Measurements from ENCODE around the gene CAV1. TPM values are rescaled to one million over a fixed set of nuclear protein-coding genes. Genes with fewer than 3 reads are reported as not detected.
A peak's percentile ranks its signal among the peaks of the same experiment; 100 is the strongest.
"Not testable (repeated sequence)": the region's sequence is repeated elsewhere in the genome, so short reads cannot be mapped to it uniquely, and the experiment has no call there.

The CAV1 gene
- total RNA-seq, 4 donors from 2014 or later, result 183 to 351 (median 300) TPM

DNA sequence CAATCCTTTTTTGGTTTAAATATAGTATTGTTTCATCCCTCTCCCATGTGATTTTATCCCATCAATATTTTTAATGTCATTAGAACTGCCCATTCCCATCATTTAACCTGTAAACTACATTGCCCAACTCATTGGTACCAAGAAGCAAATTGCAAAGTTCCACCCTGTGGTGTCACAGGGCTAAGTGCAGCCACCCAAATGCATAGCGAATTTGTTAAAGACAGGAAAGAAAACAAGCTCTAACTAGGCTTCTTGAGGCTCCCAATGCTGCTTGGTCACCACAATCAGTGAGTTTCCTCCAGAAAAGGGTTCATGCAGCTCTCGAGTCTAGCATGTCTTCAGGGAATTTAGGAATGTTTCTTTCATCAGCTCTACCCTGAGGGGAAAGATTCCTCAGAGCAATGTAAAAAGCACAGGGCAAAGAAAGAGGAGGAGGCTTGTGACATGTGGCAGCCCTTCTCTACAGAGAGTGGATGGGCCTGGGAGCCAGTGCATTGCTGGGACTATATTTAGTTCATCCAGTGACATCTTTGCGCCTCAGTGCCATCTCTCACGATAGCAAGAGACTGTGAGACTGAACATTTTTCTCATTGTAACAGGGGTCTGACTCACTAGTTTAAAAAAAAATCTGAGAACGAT lies 58.1 kb downstream of the CAV1 start:
- intact Hi-C loops (cut with DNase I; ENCODE audit: low total_unique reads), result loop anchor here (10.0 kb wide), 1 partner anchor 58 kb away; the partner anchor contains the start of gene CAV1
- H3K36me3 ChIP-seq, result no peaks in the 10 kb centered on the region
- H3K27me3 ChIP-seq, result no peaks in the 10 kb centered on the region
- peak; percentile 21 to 48 for DNase-seq
- no peaks in the 10 kb centered on the region for H3K9me3 ChIP-seq
- no peaks in the 10 kb centered on the region for H3K4me1 ChIP-seq
- TF ChIP-seq POLR2A (IDR thresholded peaks at IDR 0.05), result no peak
- TF ChIP-seq, protein P1, sequence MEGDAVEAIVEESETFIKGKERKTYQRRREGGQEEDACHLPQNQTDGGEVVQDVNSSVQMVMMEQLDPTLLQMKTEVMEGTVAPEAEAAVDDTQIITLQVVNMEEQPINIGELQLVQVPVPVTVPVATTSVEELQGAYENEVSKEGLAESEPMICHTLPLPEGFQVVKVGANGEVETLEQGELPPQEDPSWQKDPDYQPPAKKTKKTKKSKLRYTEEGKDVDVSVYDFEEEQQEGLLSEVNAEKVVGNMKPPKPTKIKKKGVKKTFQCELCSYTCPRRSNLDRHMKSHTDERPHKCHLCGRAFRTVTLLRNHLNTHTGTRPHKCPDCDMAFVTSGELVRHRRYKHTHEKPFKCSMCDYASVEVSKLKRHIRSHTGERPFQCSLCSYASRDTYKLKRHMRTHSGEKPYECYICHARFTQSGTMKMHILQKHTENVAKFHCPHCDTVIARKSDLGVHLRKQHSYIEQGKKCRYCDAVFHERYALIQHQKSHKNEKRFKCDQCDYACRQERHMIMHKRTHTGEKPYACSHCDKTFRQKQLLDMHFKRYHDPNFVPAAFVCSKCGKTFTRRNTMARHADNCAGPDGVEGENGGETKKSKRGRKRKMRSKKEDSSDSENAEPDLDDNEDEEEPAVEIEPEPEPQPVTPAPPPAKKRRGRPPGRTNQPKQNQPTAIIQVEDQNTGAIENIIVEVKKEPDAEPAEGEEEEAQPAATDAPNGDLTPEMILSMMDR (IDR thresholded peaks at IDR 0.05), result no peak
- H3K4me3 ChIP-seq, result no peak overlapping the region
- H3K27ac ChIP-seq, result peak overlapping the region; percentile 52 to 59

DNA sequence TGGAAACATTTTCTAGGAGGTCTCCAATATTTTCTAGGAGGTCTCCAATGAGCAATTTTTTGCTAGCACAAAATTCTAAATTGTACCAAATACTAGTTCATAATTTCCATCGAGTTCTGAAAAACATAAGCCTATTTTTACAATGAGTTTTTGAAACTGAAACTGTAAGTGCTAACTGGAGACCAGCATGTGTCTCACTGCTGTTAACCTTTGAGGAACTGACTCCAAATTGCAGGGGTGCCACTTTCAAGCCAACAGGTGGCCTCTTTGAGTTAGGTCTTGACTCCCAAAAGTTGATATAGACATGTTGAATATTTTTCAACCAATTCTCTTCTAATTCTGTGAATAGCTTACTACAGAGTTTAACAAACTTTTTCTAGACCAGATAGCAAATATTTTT lies 58.8 kb downstream of the CAV1 start:
- H3K9me3 ChIP-seq, result no peaks in the 10 kb centered on the region
- no peak for TF ChIP-seq POLR2A (IDR thresholded peaks at IDR 0.05)
- TF ChIP-seq, protein P1 (IDR thresholded peaks at IDR 0.05), result no peak
- no peak for DNase-seq
- no peaks in the 10 kb centered on the region for H3K4me1 ChIP-seq
- no peaks in the 10 kb centered on the region for H3K36me3 ChIP-seq
- H3K27me3 ChIP-seq, result no peaks in the 10 kb centered on the region
- peak overlapping the region; percentile 52 to 59 for H3K27ac ChIP-seq
- no peak overlapping the region for H3K4me3 ChIP-seq
- intact Hi-C loops (cut with DNase I; ENCODE audit: low total_unique reads), result loop anchor here (10.0 kb wide), 1 partner anchor 59 kb away; the partner anchor contains the start of gene CAV1

DNA sequence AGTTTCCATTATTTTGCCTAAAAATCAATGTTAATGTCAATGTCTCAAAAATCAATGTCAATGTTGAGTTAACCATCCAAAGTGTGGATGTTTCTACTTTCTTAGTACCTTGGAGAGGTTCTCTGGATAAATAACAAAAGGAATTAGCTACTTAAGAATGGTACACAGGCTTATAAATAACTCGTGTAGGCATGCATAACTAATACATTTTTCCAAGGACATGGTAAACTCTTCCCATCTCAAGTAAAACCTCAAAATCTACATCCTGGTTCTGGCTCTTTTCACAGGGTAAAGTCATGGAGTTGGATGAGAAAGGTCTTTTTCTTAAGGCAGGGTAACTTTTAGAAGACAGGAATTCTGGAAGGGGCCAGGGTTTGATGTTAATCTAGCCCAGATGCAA lies 59.9 kb downstream of the CAV1 start:
- H3K27ac ChIP-seq, result peak overlapping the region in 1 of 2 donors; percentile 52
- H3K4me1 ChIP-seq, result no peaks in the 10 kb centered on the region
- no peak for DNase-seq
- H3K9me3 ChIP-seq, result no peaks in the 10 kb centered on the region
- TF ChIP-seq POLR2A (IDR thresholded peaks at IDR 0.05), result no peak
- TF ChIP-seq, protein P1 (IDR thresholded peaks at IDR 0.05), result no peak
- no peaks in the 10 kb centered on the region for H3K27me3 ChIP-seq
- H3K4me3 ChIP-seq, result no peak overlapping the region
- intact Hi-C loops (cut with DNase I; ENCODE audit: low total_unique reads), result loop anchor here (5.0 to 10.0 kb wide), 2 partner anchors 60 to 327 kb away; partner anchors contain the start of gene CAV1
- no peaks in the 10 kb centered on the region for H3K36me3 ChIP-seq

DNA sequence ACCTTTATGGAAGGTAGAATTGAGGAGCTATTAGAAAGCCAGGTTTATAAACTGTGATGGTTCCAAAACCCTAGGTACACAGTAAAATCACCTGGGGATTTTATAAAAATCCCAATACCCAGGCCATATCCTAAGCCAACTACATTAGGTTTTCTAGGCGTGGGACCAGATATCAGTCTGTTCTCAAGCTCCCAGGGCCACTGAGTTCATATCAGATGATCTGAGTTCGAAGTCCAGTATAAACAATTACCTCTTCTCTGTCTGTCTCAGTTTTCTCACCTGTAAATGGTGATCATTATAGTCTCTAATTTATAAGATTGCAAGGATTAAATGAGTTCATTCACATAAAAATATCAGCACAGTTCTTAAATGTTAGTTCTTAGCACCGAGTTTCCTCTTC lies 60.6 kb downstream of the CAV1 start:
- no peaks in the 10 kb centered on the region for H3K36me3 ChIP-seq
- no peaks in the 10 kb centered on the region for H3K9me3 ChIP-seq
- no peak for DNase-seq
- H3K4me1 ChIP-seq, result no peaks in the 10 kb centered on the region
- intact Hi-C loops (cut with DNase I; ENCODE audit: low total_unique reads), result loop anchor here (5.0 to 10.0 kb wide), 2 partner anchors 61 to 328 kb away; partner anchors contain the start of gene CAV1
- TF ChIP-seq, protein P1 (IDR thresholded peaks at IDR 0.05), result no peak
- no peak for TF ChIP-seq POLR2A (IDR thresholded peaks at IDR 0.05)
- no peak overlapping the region for H3K27ac ChIP-seq
- H3K27me3 ChIP-seq, result no peaks in the 10 kb centered on the region
- no peak overlapping the region for H3K4me3 ChIP-seq

DNA sequence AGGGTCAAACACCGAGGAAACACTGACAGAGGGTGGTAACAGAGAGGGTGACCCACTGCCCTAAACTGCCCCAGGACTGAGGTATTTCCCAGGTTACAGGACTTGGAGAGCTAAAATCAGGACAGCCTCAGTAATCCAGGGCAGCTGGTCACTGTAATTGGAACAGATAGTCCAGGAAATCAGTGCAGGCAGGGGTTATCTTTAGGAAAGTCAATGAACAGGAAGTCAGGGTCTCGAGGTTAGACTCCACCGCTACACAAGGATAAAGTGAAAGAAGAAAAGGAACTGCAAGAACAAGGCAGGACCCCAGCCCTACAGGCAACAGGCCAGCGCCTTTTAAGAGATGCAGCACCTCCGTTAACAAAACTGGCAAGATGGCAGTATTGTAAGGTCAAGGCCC lies 61.1 kb downstream of the CAV1 start:
- TF ChIP-seq, protein P1 (IDR thresholded peaks at IDR 0.05), result no peak
- no peak for TF ChIP-seq POLR2A (IDR thresholded peaks at IDR 0.05)
- H3K27ac ChIP-seq, result no peak overlapping the region
- no peaks in the 10 kb centered on the region for H3K36me3 ChIP-seq
- no peaks in the 10 kb centered on the region for H3K9me3 ChIP-seq
- intact Hi-C loops (cut with DNase I; ENCODE audit: low total_unique reads), result loop anchor here (5.0 to 10.0 kb wide), 2 partner anchors 61 to 329 kb away; partner anchors contain the start of gene CAV1
- no peak overlapping the region for H3K4me3 ChIP-seq
- no peaks in the 10 kb centered on the region for H3K4me1 ChIP-seq
- DNase-seq, result no peak
- H3K27me3 ChIP-seq, result no peaks in the 10 kb centered on the region

DNA sequence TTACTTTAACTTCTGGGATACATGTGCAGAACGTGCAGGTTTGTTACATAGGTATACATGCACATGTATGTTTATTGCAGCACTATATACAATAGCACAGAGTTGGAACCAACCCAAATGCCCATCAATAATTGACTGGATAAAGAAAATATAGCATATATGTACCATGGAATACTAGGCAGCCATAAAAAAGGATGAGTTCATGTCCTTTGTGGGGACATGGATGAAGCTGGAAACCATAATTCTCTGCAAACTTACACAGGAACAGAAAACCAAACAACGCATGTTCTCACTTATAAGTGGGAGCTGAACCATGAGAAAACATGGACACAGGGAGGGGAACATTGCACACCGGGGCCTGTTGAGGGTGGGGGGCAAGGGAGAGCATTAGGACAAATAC lies 62.4 kb downstream of the CAV1 start:
- H3K9me3 ChIP-seq, DNase-seq: not testable (repeated sequence)
- intact Hi-C loops (cut with DNase I; ENCODE audit: low total_unique reads), result loop anchor here (5.0 to 10.0 kb wide), 2 partner anchors 62 to 330 kb away; partner anchors contain the start of gene CAV1

More for the DNA sequence above, 62.4 kb downstream of the CAV1 start:
- H3K4me1 ChIP-seq, H3K27ac ChIP-seq, H3K36me3 ChIP-seq, H3K27me3 ChIP-seq, H3K4me3 ChIP-seq: not testable (repeated sequence)
